Cerebellar nuclear complex (tissue), 1 donor: ENCODE measurements around the gene HSPB1.
"Not testable (repeated sequence)": the region's sequence is repeated elsewhere in the genome, so short reads cannot be mapped to it uniquely, and the experiment has no call there.

Source experiments
- DNase-seq, 2 experiments: peaks; one replicate each; lab custom pipeline; 2025; lab: John Stamatoyannopoulos, UW

Gene HSPB1

GRCh38 chr7:76302347-76303201, at the start of gene HSPB1:
TSS of gene HSPB1 (plus strand) at chr7:76302673. CDS start at chr7:76302713, 40 bp downstream.
- peak; percentile 70 to 79 for DNase-seq

DNA sequence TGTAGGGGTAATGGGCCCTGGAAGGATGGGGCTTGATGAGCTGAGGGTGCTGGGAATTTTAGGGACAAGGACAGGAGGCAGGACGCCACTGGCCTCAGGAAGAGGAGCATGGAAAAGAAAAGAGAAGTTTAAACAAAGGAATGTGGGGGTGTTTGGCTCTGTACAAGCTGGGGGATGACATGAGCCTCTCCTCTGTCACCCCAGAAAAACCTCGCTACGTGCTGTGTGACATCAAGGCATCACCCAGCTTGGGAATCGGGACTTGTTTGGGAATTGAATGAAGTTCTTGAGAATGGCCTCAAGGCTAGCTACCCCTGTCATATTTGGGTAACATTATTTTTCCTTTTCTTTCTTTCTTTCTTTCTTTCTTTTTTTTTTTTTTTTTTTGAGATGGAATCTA, 47.7 kb upstream of the HSPB1 start:
- DNase-seq, result no peak

- DNase-seq, result no peak
Measured at GRCh38 chr7:76257973-76258372, 44.5 kb upstream of the HSPB1 start.

DNA sequence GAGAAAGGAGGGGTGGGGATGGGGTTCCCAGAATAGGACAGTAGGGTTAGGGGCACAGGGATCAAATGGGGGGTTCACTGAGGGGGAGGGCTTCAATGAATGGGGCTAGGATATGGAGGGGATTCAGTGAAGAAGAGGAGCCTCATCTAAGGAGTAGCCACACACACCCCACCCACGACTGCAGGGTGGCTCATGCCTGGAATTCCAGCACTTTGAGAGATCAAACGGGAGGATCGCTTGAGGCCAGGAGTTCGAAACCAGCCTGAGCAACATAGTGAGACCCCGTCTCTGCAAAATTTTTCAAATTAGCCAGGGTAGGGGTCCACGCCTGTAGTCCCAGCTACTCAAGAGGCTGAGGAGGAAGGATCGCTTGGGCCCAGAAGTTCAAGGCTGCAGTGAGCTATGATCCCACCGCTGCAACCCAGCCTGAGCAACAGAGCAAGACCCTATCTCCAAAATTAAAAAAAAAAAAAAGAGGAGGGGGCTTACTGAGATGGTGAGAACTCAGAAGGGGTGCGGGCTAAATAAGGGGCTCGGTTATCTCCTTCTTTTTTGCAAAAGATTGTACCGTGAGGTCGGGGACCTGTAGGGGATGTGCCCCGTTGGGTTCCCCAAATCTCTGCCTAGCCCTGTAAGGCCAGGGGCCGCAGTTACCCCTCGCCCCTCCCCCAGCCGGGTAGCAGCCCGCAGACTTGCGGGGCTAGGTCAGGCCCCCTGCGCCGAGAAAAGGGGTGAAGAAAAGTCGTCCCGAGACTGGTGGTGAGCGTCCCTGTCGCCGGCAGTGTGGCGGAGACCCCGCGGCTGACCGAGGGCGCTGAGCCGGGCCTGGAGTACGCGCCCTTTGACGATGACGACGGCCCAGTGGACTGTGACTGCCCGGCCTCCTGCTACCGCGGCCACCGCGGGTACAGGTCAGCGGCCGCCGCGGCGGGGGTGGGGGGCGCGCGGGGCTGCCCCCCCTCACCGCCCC, 43.1 kb upstream of the HSPB1 start:
- DNase-seq, result no peak

GRCh38 chr7:76260171-76260703, 42.2 kb upstream of the HSPB1 start:
- DNase-seq, result no peak

DNA sequence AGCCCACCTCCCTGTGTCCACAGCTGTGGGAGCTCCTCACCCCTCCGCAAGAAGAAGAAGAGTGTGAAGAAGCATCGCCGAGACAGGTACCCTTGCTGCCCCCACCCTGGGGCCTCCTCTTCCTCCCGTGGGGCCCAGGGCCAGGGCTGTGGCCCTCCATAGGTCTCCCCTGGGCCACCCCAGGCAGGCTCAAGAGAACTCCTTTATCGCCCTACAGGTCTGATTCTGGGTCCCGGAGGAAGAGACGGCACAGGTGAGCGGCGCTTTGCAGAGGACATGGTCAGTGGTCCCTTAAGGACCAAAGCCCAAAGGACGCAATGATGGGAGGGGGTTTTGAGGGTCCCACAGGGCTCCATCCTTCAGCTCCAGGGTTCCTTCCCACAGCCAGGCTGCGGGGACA, 41.1 kb upstream of the HSPB1 start:
- DNase-seq, result no peak

DNA sequence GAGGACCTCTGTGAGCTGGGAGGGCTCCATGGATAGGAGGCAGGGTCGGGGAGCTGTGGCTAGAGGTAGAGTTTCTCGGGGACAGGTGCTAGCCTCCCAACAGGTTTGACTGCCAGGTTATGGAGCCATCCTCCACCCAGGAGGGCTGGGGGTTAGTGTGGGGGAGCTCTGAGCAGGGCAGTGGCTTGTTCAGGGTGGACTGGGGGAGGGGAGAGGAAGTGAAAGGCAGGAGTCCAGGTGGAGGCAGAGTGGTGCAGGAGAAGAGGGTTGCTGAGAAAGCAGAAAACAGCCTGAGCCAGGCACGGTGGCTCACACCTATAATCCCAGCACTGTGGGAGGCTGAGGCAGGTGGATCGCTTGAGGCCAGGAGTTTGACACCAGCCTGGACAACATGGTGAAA, 40.5 kb upstream of the HSPB1 start:
- no peak for DNase-seq

DNA sequence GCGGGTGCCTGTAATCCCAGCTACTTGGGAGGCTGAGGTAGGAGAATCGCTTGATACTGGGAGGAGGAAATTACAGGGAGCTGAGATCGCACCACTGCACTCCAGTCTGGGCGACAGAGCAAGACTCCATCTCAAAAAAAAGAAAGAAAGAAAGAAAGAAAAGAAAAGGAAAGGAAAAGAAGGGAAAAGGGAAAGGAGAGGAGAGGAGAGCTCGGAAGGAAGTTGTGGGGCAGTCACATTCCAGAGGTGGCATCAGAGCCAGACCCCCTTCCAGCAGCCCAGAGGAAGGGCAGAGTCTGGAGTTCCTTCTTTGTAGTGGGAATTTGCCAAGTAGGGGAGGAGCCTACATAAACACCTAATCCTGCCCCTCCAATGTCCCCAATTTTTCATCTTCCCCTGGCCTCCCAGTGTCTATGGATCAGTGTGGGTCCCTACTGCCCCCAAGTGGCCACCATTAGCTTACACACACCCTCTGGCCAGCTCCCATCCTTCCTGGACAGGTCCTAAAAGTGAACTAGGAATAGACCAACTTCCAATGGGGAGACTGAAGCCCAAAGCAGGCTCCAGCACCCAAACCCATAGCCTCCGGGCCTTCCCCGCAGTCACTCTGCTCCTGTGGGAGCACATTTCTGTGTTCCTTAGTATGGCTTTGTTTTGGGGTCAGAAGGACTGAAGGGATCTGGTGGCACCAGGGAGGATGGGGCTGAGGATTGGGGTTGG, 39.6 kb upstream of the HSPB1 start:
- DNase-seq, result peak in 1 of 2 experiments; percentile 53

DNA sequence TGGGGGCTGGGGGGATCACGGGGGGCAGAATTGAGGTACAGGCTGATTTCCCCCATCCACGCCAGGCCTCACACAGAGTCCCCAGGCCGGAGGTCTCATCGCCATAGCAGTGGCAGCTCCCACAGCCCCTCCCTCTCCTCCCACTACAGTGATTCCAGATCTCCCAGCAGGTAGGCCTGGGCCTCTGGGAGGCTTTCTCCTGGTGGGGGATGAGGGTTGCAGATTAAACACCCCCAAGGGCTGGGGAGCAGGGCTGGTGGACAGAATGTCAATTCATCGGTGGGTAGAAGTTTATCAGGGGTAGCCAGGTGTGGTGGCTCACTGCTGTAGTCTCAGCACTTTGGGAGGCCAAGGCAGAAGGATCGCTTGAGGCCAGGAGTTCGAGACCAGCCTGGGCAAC, 37.2 kb upstream of the HSPB1 start:
- no peak for DNase-seq

DNA sequence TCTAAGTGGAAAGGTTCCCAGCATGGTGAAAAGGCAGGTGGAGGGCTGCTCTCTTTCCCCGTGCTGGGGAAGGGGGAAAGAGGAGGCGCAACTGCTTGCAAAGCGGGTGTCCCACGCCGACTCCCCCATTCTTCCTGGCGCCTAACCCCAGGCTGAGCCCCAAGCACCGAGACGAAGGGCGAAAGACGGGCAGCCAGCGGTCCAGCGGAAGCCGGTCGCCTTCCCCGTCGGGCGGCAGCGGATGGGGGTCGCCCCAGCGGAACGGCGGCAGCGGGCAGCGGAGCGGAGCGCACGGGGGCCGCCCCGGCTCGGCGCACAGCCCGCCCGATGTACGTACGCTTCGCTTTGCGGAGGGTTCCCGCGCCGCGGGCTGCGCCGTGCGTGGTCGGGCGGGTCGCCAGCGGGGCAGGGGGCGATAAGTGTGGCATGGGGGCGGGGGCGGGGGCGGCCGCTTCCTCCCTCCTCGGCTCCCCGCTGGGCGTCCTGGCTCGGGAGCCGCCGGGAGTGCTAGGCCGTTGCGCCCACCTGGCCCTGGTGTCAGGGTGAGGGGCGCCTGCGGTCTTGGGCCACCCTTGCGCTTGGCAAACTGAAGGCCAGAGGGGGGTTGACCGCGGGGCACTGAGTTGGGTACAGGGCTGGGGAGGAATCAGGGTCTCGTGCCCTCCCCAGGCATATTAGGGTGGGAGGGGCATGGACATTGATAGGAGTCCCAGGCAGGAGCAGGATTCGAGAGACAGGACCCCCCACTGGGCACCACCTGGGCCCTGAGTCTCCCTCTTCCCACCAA, 35.2 kb upstream of the HSPB1 start:
- no peak for DNase-seq

DNA sequence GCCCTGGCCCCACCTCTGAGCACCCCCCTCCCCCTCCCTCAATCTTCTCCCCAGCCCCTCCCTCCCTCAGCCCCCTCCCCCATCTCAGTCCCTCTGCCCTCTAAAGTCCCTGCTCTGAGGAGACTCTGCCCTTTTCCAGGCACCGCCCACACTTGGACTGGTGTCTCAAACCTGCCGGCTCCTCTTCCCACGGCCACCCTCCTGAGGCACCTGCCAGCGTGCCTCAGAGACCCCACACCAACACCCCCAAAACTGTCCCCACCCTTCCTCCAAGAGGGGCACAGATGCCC, 34.6 kb upstream of the HSPB1 start:
- no peak for DNase-seq

GRCh38 chr7:76268376-76268775, 34.1 kb upstream of the HSPB1 start:
- DNase-seq, result no peak

GRCh38 chr7:76269895-76270294, 32.6 kb upstream of the HSPB1 start:
- DNase-seq, result no peak

- DNase-seq, result not testable (repeated sequence)
Measured at GRCh38 chr7:76271384-76271783, 31.1 kb upstream of the HSPB1 start.

- no peak for DNase-seq
Measured at GRCh38 chr7:76272142-76272541, 30.3 kb upstream of the HSPB1 start.

GRCh38 chr7:76272851-76273497, 29.5 kb upstream of the HSPB1 start:
- no peak for DNase-seq

GRCh38 chr7:76273503-76273902, 29.0 kb upstream of the HSPB1 start:
- DNase-seq, result no peak

- no peak for DNase-seq
Measured at GRCh38 chr7:76278540-76278939, 23.9 kb upstream of the HSPB1 start.

- DNase-seq, result no peak
Measured at GRCh38 chr7:76280408-76280807, 22.1 kb upstream of the HSPB1 start.

DNA sequence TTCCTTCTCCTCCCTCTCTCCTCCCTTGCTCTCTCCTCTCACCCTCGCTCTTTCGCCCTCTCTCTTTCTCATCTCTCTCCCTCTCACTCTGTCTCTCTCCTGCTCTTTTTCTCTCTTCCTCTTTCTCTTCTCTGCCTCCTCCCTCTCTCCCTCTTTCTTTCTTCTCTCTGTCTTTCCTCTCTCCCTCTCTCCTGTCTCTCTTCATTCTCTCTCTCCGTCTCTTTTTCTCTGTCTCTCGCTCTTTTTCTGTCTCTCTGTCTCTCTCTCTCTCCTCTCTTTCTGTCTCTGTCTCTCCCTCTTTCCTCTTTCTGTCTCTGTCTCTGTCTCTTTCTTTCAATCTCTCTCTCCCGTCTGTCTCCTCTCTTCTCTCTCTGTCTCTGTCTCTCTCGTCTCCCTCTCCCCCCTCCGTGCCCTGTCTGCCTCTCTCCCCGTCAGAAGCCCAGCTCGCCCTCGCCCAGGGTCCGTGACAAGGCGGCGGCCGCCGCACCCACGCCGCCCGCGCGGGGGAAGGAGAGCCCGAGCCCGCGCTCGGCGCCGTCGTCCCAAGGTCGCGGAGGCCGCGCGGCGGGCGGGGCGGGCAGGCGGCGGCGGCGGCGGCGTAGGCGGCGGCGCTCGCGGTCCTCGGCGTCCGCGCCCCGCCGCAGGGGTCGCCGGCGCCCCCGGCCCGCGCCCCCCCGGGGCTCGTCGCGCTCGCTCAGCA, 21.3 kb upstream of the HSPB1 start:
- DNase-seq, result no peak
